ENCODE results near the gene QDPR. TPM values are rescaled to one million over a fixed set of nuclear protein-coding genes. Genes with fewer than 3 reads are reported as not detected.

QDPR gene
- total RNA-seq, 1 experiment from 2014 or later: 39.5 TPM

DNA sequence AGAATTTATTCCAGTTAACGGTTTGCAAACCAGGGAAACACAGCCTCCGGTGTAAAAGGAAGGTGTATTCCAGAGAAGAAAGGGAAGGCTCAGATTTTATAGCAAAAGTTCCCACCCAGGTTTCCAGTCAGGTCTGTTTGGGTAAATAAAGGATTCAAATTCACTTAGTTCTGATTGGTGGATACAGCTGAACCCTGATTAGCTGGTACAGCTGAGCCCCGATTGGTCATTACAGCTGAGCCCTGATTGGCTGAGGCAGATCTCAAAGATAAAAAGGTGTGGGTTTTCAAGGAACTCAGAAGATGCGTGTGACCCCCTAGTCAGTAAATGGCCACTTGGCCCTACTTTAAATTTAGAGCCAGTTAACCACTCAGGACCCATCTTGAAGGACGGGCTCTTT lies 9.7 kb upstream of the QDPR start:
- H4K20me1 ChIP-seq (ENCODE audit: insufficient read depth): no peaks in the 10 kb centered on the region
- no peaks in the 10 kb centered on the region for H3K9me2 ChIP-seq (ENCODE audit: insufficient read depth)
- RAD21 ChIA-PET (ENCODE audit: low non-redundant PET in 1 of 2, low total read pairs in 2 of 2, uncharacterized antibody in 2 of 2, unreplicated experiment in 2 of 2): no interaction called here
- ATAC-seq (no peak), DNase-seq (ENCODE audit: low read depth, low spot score) (no peak)
- no peak overlapping the region for H2AFZ ChIP-seq (ENCODE audit: low read depth, low read length, poor library complexity, severe bottlenecking)
- BruUV-seq (replicated peaks): no TSS peak
- H3K36me3 ChIP-seq (ENCODE audit: control insufficient read depth in 1 of 2, insufficient read depth in 2 of 2, low read length in 2 of 2): no peaks in the 10 kb centered on the region
- H3K4me1 ChIP-seq (ENCODE audit: control insufficient read depth in 1 of 2, insufficient read depth in 2 of 2, low read length in 2 of 2): no peaks in the 10 kb centered on the region
- H3K9me3 ChIP-seq (ENCODE audit: control insufficient read depth in 1 of 2, insufficient read depth in 1 of 2, low read depth in 1 of 2, low read length in 2 of 2): no peaks in the 10 kb centered on the region
- H3K9ac ChIP-seq (ENCODE audit: low read length): no peak overlapping the region
- H3K27ac ChIP-seq (ENCODE audit: low read depth, low read length): no peak overlapping the region
- no peaks in the 10 kb centered on the region for H3K79me2 ChIP-seq (ENCODE audit: insufficient read depth, low read length)
- CTCF ChIA-PET: no interaction called here
- H3K4me3 ChIP-seq (replicated peaks in 1 of 2; ENCODE audit: low read depth in 1 of 2, low read length in 2 of 2): no peak overlapping the region
- no peak overlapping the region for H3K4me2 ChIP-seq (ENCODE audit: low read length)
- no peak for TF ChIP-seq POLR2AphosphoS5 (IDR thresholded peaks at IDR 0.05; ENCODE audit: low read depth, low read length)
- no peak for TF ChIP-seq POLR2A (IDR thresholded peaks at IDR 0.05; ENCODE audit: borderline replicate concordance, extremely low read depth, insufficient read depth, insufficient read length)
- TF ChIP-seq, protein P1, sequence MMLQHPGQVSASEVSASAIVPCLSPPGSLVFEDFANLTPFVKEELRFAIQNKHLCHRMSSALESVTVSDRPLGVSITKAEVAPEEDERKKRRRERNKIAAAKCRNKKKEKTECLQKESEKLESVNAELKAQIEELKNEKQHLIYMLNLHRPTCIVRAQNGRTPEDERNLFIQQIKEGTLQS (IDR thresholded peaks at IDR 0.05): no peak
- intact Hi-C loops (cut with micrococcal nuclease): no loop called here
- H3K27me3 ChIP-seq (ENCODE audit: insufficient read depth, low read length): no peaks in the 10 kb centered on the region
- POLR2A ChIA-PET: no interaction called here

GRCh38 chr4:17517664-17518063 lies 5.8 kb upstream of the QDPR start:
- ATAC-seq: no peak
- Histone ChIP-seq H3K4me3 (replicated peaks in 1 of 2; ENCODE audit: low read depth in 1 of 2, low read length in 2 of 2) (no peak overlapping the region), H2AFZ (ENCODE audit: low read depth, low read length, poor library complexity, severe bottlenecking) (no peak overlapping the region), H3K27me3 (ENCODE audit: insufficient read depth, low read length) (no peaks in the 10 kb centered on the region), H3K9me2 (ENCODE audit: insufficient read depth) (no peaks in the 10 kb centered on the region), H3K36me3 (ENCODE audit: control insufficient read depth in 1 of 2, insufficient read depth in 2 of 2, low read length in 2 of 2) (no peaks in the 10 kb centered on the region), H3K4me1 (ENCODE audit: control insufficient read depth in 1 of 2, insufficient read depth in 2 of 2, low read length in 2 of 2) (peaks cover 7 to 10% of the 10 kb centered on the region in 2 experiments; a peak in 3 of 4 replicates), H3K4me2 (ENCODE audit: low read length) (no peak overlapping the region), H3K9ac (ENCODE audit: low read length) (no peak overlapping the region), H4K20me1 (ENCODE audit: insufficient read depth) (no peaks in the 10 kb centered on the region), H3K79me2 (ENCODE audit: insufficient read depth, low read length) (no peaks in the 10 kb centered on the region), H3K9me3 (ENCODE audit: control insufficient read depth in 1 of 2, insufficient read depth in 1 of 2, low read depth in 1 of 2, low read length in 2 of 2) (no peaks in the 10 kb centered on the region), H3K27ac (ENCODE audit: low read depth, low read length) (no peak overlapping the region)
- ChIA-PET POLR2A (no interaction called here), RAD21 (ENCODE audit: low non-redundant PET in 1 of 2, low total read pairs in 2 of 2, uncharacterized antibody in 2 of 2, unreplicated experiment in 2 of 2) (no interaction called here), CTCF (no interaction called here)
- TF ChIP-seq POLR2A (IDR thresholded peaks at IDR 0.05; ENCODE audit: borderline replicate concordance, extremely low read depth, insufficient read depth, insufficient read length) (no peak), RAD21 (IDR thresholded peaks at IDR 0.05; ENCODE audit: low read depth) (no peak), YY1 (IDR thresholded peaks at IDR 0.05; ENCODE audit: extremely low read depth, insufficient replicate concordance, low read depth, low read length) (no peak), SP1 (IDR thresholded peaks at IDR 0.05; ENCODE audit: low read depth) (no peak)
- intact Hi-C loops (cut with micrococcal nuclease): no loop called here
- no peak for DNase-seq (ENCODE audit: low read depth, low spot score)
- BruUV-seq (replicated peaks): no TSS peak
